ENCODE data around the gene EAPP.
"Not testable (repeated sequence)": the region's sequence is repeated elsewhere in the genome, so short reads cannot be mapped to it uniquely, and the experiment has no call there.

Gene EAPP

DNA sequence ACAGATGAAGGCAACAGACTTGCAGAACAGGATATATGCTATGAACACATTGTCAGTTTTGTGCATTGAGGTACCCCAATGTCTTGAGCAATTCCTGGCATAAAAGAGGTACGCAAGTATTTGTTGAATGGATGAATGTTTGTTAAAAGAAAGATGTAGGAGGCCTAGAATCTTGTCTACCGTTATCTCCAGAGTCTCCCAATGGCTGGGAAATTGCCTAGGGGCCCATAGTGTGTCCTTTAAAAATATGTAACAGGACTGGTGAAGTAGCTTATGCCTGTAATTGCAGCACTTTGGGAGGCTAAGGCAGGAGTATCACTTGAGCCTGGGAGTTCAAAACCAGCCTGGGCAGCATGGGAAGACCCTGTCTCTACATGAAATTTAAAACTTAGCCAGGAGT is 57.0 kb downstream of the EAPP start:
- DNase-seq (ENCODE audit: low spot score in 2 of 2) (no peak), ATAC-seq (ENCODE audit: low read depth) (no peak)
- Mint-ChIP-seq H3K27me3 (no peaks in the 10 kb centered on the region), H3K4me3 (no peak overlapping the region), H3K27ac (no peak overlapping the region), H3K9me3 (no peaks in the 10 kb centered on the region), H3K4me1 (no peaks in the 10 kb centered on the region), H3K36me3 (no peaks in the 10 kb centered on the region)

DNA sequence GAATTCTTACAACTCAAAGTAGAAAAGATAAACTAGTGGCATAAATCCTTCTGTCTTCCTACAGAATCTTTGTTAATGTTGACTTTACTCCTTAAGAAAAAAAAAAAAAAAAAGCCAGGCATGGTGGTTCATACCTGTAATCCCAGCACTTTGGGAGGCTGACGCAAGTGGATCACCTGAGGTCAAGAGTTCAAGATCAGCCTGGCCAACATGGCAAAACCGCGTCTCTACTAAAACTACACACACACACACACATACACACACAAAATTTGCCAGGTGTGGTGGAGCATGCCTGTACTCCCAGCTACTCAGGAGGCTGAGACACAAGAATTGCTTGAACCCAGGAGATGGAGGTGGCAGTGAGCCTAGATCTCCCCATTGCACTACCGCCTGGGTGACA is 59.8 kb downstream of the EAPP start:
- Mint-ChIP-seq H3K4me3 (no peak overlapping the region), H3K4me1 (no peaks in the 10 kb centered on the region), H3K27me3 (no peaks in the 10 kb centered on the region), H3K9me3 (no peaks in the 10 kb centered on the region), H3K36me3 (no peaks in the 10 kb centered on the region), H3K27ac (no peak overlapping the region)
- ATAC-seq (ENCODE audit: low read depth) (no peak), DNase-seq (ENCODE audit: low spot score in 2 of 2) (no peak)

DNA sequence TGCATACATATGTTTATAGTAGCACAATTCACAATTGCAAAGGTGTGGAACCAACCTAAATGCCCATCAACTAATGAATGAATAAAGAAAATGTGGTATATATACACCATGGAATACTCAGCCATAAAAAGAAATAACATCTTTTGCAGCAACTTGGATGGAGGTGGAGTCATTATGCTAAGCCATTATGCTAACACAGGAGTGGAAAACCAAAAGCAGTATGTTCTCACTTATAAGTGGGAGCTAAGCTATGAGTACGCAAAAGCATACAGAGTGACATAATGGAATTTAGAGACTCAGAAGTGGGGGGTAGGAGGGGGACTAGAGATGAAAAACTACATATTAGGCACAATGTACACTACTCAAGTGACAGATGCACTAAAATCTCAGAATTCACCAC is 61.2 kb downstream of the EAPP start:
- no peak for ATAC-seq (ENCODE audit: low read depth)
- no peak for DNase-seq (ENCODE audit: low spot score in 2 of 2)
- Mint-ChIP-seq H3K36me3 (no peaks in the 10 kb centered on the region), H3K27me3 (peaks cover 2% of the 10 kb centered on the region), H3K4me3 (no peak overlapping the region), H3K4me1 (no peaks in the 10 kb centered on the region), H3K27ac (no peak overlapping the region), H3K9me3 (no peaks in the 10 kb centered on the region)

DNA sequence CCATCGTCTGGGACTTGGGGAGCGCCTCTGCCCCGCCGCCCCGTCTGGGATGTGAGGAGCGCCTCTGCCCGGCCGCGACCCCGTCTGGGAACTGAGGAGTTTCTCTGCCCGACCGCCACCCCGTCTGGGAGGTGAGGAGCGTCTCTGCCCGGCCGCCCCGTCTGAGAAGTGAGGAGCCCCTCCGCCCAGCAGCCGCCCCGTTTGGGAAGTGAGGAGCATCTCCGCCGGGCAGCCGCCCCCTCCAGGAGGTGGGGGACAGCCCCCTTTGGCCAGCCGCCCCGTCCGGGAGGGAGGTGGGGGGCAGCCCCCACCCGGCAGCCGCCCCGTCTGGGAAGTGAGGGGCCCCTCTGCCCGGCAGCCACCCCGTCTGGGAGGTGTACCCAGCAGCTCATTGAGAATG is 63.5 kb downstream of the EAPP start:
- DNase-seq (ENCODE audit: low spot score in 2 of 2); H3K4me1 Mint-ChIP-seq; ATAC-seq (ENCODE audit: low read depth); H3K4me3 Mint-ChIP-seq; H3K9me3 Mint-ChIP-seq; H3K36me3 Mint-ChIP-seq; H3K27ac Mint-ChIP-seq; H3K27me3 Mint-ChIP-seq: not testable (repeated sequence)

DNA sequence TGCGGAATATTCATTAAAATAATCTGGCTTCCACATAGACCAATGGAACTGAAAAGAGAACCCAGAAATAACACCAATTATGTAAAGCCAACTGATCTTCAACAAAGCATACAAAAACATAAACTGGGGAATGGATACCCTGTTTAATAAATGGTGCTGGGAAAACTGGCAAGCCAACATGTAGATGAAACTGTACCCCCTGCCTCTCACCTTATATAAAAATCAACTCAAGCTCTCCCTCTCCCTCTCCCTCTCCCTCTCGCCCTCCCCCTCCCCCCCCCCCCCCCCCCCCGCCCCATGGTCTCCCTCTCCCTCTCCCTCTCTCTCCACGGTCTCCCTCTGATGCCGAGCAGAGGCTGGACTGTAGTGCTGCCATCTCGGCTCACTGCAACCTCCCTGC is 64.3 kb downstream of the EAPP start:
- Mint-ChIP-seq H3K27ac (no peak overlapping the region), H3K9me3 (no peaks in the 10 kb centered on the region), H3K4me3 (no peak overlapping the region), H3K4me1 (no peaks in the 10 kb centered on the region), H3K27me3 (peaks cover 2% of the 10 kb centered on the region), H3K36me3 (no peaks in the 10 kb centered on the region)
- ATAC-seq (ENCODE audit: low read depth): no peak
- no peak for DNase-seq (ENCODE audit: low spot score in 2 of 2)

DNA sequence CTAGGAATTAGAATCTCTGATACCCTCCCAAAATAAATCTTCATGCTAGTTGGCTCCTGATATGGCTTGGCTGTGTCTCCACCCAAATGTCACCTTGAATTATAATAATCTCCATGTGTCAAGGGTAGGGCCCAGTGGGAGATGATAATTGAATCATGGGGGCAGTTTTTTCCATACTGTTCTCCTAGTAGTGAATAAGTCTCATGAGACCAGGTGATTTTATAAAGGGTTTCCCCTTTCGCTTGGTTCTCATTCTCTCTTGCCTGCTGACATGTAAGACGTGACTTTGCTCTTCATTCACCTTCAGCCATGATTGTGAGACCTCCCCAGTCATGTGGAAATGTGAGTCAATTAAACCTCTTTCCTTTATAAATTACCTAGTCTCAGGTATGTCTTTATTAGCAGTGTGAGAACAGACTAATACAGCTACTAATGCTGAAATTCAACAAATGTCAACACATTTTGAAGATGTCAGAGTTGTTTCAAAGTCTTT is 65.3 kb downstream of the EAPP start:
- Mint-ChIP-seq H3K27ac (no peak overlapping the region), H3K27me3 (peaks cover 2% of the 10 kb centered on the region)
- ATAC-seq (ENCODE audit: low read depth): no peak

DNA sequence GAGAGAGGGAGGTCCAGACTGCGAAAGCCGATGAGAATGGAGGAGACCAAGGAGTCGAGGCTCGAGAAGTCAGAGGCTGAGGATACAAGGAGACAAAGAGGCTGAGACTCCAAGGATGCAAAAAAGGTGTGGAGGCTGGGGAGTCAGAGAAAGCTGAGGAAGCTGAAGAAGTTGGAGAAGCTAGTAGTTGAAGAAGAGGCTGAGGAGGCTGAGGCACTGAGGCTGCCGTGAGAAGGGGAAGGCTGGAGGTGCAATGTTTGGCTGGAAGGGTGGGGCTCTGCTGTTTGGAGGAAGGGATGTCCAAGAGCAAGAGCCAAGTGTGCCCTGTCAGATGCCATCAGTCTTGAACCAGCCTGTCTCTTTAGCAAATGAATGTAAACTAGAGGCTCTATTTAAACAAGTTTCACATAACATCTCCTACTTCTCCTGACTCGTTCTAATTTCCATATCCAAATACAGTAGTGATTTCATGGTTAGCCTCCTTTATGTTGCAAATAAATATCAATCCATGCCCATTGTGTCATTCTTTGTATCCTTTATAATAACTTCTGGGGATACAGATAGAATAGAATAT is 66.7 kb downstream of the EAPP start:
- no peaks in the 10 kb centered on the region for H3K36me3 Mint-ChIP-seq
- ATAC-seq (ENCODE audit: low read depth) (no peak), DNase-seq (ENCODE audit: low spot score in 2 of 2) (no peak)
- no peaks in the 10 kb centered on the region for H3K4me1 Mint-ChIP-seq
- H3K9me3 Mint-ChIP-seq: no peaks in the 10 kb centered on the region
- no peak overlapping the region for H3K4me3 Mint-ChIP-seq
- H3K27ac Mint-ChIP-seq: no peak overlapping the region
- H3K27me3 Mint-ChIP-seq: peaks cover 2% of the 10 kb centered on the region

More for the DNA sequence above, 65.3 kb downstream of the EAPP start:
- H3K9me3 Mint-ChIP-seq: no peaks in the 10 kb centered on the region
- H3K36me3 Mint-ChIP-seq: no peaks in the 10 kb centered on the region
- H3K4me3 Mint-ChIP-seq: no peak overlapping the region
- H3K4me1 Mint-ChIP-seq: no peaks in the 10 kb centered on the region
- no peak for DNase-seq (ENCODE audit: low spot score in 2 of 2)

DNA sequence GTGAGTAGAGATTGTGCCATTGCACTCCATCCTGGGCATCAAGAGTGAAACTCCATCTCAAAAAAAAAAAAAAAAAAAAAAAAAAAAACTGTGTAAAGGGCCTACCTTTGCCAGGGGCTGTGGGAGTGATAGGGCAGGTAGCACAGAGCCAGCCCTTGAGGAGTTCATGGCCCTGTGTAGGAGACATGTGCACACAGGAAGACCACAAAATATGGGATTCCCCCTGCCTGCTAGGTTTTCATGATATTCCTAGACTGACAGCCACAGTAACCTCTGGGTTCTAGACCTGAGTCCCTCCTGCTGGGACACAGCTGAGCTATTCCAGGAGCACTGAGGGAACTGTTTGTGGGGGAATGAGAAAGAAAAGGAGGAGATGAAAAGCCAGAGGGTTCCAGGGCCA is 69.2 kb downstream of the EAPP start:
- H3K36me3 Mint-ChIP-seq: no peaks in the 10 kb centered on the region
- H3K27me3 Mint-ChIP-seq: peaks cover 2% of the 10 kb centered on the region
- no peak for ATAC-seq (ENCODE audit: low read depth)
- no peaks in the 10 kb centered on the region for H3K4me1 Mint-ChIP-seq
- no peak for DNase-seq (ENCODE audit: low spot score in 2 of 2)
- no peak overlapping the region for H3K27ac Mint-ChIP-seq
- H3K4me3 Mint-ChIP-seq: no peak overlapping the region
- no peaks in the 10 kb centered on the region for H3K9me3 Mint-ChIP-seq

DNA sequence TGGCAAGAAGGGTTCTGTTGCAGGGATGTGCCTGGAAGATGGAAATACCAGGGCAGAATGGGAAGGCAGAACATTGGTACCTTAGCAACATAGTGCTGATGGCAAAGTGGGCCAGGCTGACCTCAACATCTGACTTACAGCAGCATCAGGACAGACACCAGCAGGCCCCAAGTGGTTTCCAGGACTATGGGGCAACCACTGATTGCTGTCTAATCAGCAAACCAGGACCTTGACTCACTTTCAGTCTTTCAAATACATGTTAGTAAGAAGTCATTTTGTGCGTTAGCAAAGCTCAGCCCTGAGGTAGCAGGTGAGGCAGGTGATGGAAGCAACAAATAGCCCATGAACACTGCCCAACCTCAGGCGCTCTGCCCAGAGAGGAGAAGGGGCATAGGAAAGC is 72.8 kb downstream of the EAPP start:
- ATAC-seq (ENCODE audit: low read depth): no peak
- Mint-ChIP-seq H3K36me3 (no peaks in the 10 kb centered on the region), H3K27ac (no peak overlapping the region), H3K9me3 (no peaks in the 10 kb centered on the region), H3K4me3 (no peak overlapping the region), H3K4me1 (peaks cover 5% of the 10 kb centered on the region), H3K27me3 (no peaks in the 10 kb centered on the region)
- no peak for DNase-seq (ENCODE audit: low spot score in 2 of 2)

Data from memory B cell (primary cell).